H1 (cell line): ENCODE data around the gene RANBP17.
"Not testable (repeated sequence)": the region's sequence is repeated elsewhere in the genome, so short reads cannot be mapped to it uniquely, and the experiment has no call there.

ENCODE experiments used
- KDM5A ChIP-seq: fragments of 200-600 bp; IDR thresholded peaks from 2 replicates; pipeline ENCODE4 v1.7.1; 2012; ENCODE audit warnings: mild to moderate bottlenecking, low read length, inconsistent platforms, mixed read lengths
- POLR2A ChIP-seq, 2 experiments: IDR thresholded peaks; 1 replicate in 1 of 2; 2 replicates in 1 of 2; pipeline ENCODE4 v1.6.1; 2011; ENCODE audit warnings: low read depth in 2 of 2, low read length in 2 of 2, mild to moderate bottlenecking in 2 of 2; ENCODE audit errors: control extremely low read depth in 1 of 2
- POLR2AphosphoS5 ChIP-seq: IDR thresholded peaks from 2 replicates; pipeline ENCODE4 v1.6.1; 2011; ENCODE audit warnings: low read depth, low read length
- SP2 ChIP-seq: IDR thresholded peaks from 2 replicates; pipeline ENCODE4 v1.6.1; 2012; ENCODE audit warnings: mild to moderate bottlenecking, low read length, inconsistent platforms
- SUZ12 ChIP-seq: fragments of 200-600 bp; sonication (generic); IDR thresholded peaks from 2 replicates; pipeline ENCODE4 v1.6.1; 2012; ENCODE audit warnings: mild to moderate bottlenecking, inconsistent platforms, low read length, moderate library complexity, mixed read lengths
- TBP ChIP-seq: IDR thresholded peaks from 2 replicates; pipeline ENCODE4 v1.6.1; 2011; ENCODE audit warnings: low read depth, low read length, improper control_type of control experiment
- TF ChIP-seq, protein P1 (sequence below), 3 experiments: IDR thresholded peaks; 1 replicate in 2 of 3; 2 replicates in 1 of 3; pipeline versions ENCODE4 v1.5.1 to v1.6.1; 2011; ENCODE audit warnings: low read length in 3 of 3, mild to moderate bottlenecking in 3 of 3, inconsistent platforms in 2 of 3, low read depth in 1 of 3, moderate library complexity in 1 of 3; ENCODE audit not compliant: insufficient read depth in 1 of 3; ENCODE audit errors: control extremely low read depth in 1 of 3

DNA sequence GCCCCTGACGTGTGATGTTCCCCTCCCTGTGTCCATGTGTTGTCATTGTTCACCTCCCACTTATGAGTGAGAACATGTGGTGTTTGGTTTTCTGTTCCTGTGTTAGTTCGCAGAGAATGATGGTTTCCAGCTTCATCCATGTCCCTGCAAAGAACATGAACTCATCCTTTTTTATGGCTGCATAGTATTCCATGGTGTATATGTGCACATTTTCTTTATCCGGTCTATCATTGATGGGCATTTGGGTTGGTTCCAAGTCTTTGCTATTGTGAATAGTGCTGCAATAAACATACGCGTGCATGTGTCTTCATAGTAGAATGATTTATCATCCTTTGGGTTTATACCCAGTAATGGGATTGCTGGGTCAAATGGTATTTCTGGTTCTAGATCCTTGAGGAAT lies 316.4 kb downstream of the RANBP17 start:
- TF ChIP-seq, protein P1, sequence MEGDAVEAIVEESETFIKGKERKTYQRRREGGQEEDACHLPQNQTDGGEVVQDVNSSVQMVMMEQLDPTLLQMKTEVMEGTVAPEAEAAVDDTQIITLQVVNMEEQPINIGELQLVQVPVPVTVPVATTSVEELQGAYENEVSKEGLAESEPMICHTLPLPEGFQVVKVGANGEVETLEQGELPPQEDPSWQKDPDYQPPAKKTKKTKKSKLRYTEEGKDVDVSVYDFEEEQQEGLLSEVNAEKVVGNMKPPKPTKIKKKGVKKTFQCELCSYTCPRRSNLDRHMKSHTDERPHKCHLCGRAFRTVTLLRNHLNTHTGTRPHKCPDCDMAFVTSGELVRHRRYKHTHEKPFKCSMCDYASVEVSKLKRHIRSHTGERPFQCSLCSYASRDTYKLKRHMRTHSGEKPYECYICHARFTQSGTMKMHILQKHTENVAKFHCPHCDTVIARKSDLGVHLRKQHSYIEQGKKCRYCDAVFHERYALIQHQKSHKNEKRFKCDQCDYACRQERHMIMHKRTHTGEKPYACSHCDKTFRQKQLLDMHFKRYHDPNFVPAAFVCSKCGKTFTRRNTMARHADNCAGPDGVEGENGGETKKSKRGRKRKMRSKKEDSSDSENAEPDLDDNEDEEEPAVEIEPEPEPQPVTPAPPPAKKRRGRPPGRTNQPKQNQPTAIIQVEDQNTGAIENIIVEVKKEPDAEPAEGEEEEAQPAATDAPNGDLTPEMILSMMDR (IDR thresholded peaks at IDR 0.05; ENCODE audit: control extremely low read depth in 1 of 3, insufficient read depth in 1 of 3, low read depth in 1 of 3, low read length in 3 of 3): not testable (repeated sequence)
- TF ChIP-seq SP2; TBP; KDM5A; SUZ12; POLR2A (IDR thresholded peaks at IDR 0.05; ENCODE audit: control extremely low read depth in 1 of 2, low read depth in 2 of 2, low read length in 2 of 2); POLR2AphosphoS5: not testable (repeated sequence)
